WTC11 (cell line): ENCODE data around the gene MMP3. TPM values are rescaled to one million over a fixed set of nuclear protein-coding genes. Genes with fewer than 3 reads are reported as not detected.

Source experiments
- ATAC-seq: fragments of 200-7000 bp; cut with Tn5 transposase; 2 replicates; pipeline ENCODE4 v1.10.0; 2021; ENCODE audit warnings: mild to moderate bottlenecking, moderate library complexity
- CTCF ChIA-PET: fragments of 300-600 bp; sonication (Branson Sonifier 250); formaldehyde crosslinking; loops from one replicate; lab custom pipeline; 2021; ENCODE audit warnings: antibody characterized with exemption; lab: Charles Lee
- POLR2A ChIA-PET: fragments of 350-600 bp; sonication (Branson Sonifier 250); formaldehyde crosslinking; loops from one replicate; lab custom pipeline; 2021; ENCODE audit warnings: antibody characterized with exemption; lab: Charles Lee
- DNase-seq: peaks from one replicate; pipeline ENCODE4 v3.0.0; 2021; ENCODE audit warnings: low spot score
- H3K27ac Mint-ChIP-seq: 2 replicates; pipeline ENCODE4 v1.8.0; 2021; ENCODE audit warnings: mixed read lengths
- H3K27me3 Mint-ChIP-seq: 2 replicates; pipeline ENCODE4 v1.8.0; 2021; ENCODE audit warnings: low read depth, mild to moderate bottlenecking, moderate library complexity, mixed read lengths
- H3K36me3 Mint-ChIP-seq: 2 replicates; pipeline ENCODE4 v1.8.0; 2021; ENCODE audit warnings: mixed read lengths
- H3K4me1 Mint-ChIP-seq: 2 replicates; pipeline ENCODE4 v1.8.0; 2022; ENCODE audit warnings: mixed read lengths
- H3K4me3 Mint-ChIP-seq: 2 replicates; pipeline ENCODE4 v1.8.0; 2021; ENCODE audit warnings: mild to moderate bottlenecking, moderate library complexity, mixed read lengths
- H3K9me3 Mint-ChIP-seq: 2 replicates; pipeline ENCODE4 v1.8.0; 2021; ENCODE audit warnings: mixed read lengths
- ELF4 ChIP-seq: sonication (generic); formaldehyde crosslinking; IDR thresholded peaks from 2 replicates; pipeline ENCODE4 v1.8.1; 2022; ENCODE audit warnings: low read depth, mild to moderate bottlenecking, moderate library complexity, missing genetic modification reagents
- FOXP1 ChIP-seq: sonication (generic); formaldehyde crosslinking; IDR thresholded peaks from 2 replicates; pipeline ENCODE4 v1.8.0; 2022; ENCODE audit warnings: missing genetic modification reagents, mild to moderate bottlenecking, moderate library complexity, borderline replicate concordance
- JAZF1 ChIP-seq: fragments of 250-450 bp; sonication (Bioruptor Pico); IDR thresholded peaks from 2 replicates; pipeline ENCODE4 v1.9.0; 2021; ENCODE audit warnings: moderate library complexity, mild to moderate bottlenecking, inconsistent platforms
- JUN ChIP-seq: sonication (generic); formaldehyde crosslinking; IDR thresholded peaks from 2 replicates; pipeline ENCODE4 v1.8.0; 2023; ENCODE audit warnings: mild to moderate bottlenecking, missing genetic modification reagents
- NFE2L1 ChIP-seq: sonication (generic); formaldehyde crosslinking; IDR thresholded peaks from 2 replicates; pipeline ENCODE4 v1.8.1; 2023; ENCODE audit warnings: missing genetic modification reagents
- NR3C1 ChIP-seq: sonication (generic); formaldehyde crosslinking; conservative IDR thresholded peaks from 2 replicates; pipeline ENCODE4 v1.8.1; 2023; ENCODE audit warnings: low read depth, mild to moderate bottlenecking, missing genetic modification reagents
- SMAD3 ChIP-seq: sonication (generic); formaldehyde crosslinking; IDR thresholded peaks from 2 replicates; pipeline ENCODE4 v1.8.0; 2022; ENCODE audit warnings: missing genetic modification reagents, mild to moderate bottlenecking, borderline replicate concordance
- SMAD4 ChIP-seq: sonication (generic); formaldehyde crosslinking; IDR thresholded peaks from 2 replicates; pipeline ENCODE4 v1.8.0; 2022; ENCODE audit warnings: mild to moderate bottlenecking, missing genetic modification reagents
- TEAD4 ChIP-seq: sonication (generic); formaldehyde crosslinking; IDR thresholded peaks from 2 replicates; pipeline ENCODE4 v1.8.0; 2022; ENCODE audit warnings: mild to moderate bottlenecking, missing genetic modification reagents
- TP53 ChIP-seq: sonication (generic); formaldehyde crosslinking; IDR thresholded peaks from 2 replicates; pipeline ENCODE4 v1.8.1; 2023; ENCODE audit warnings: mild to moderate bottlenecking, missing genetic modification reagents
- ZNF138 ChIP-seq: sonication (generic); formaldehyde crosslinking; conservative IDR thresholded peaks from 2 replicates; pipeline ENCODE4 v1.8.1; 2022; ENCODE audit warnings: mild to moderate bottlenecking, moderate library complexity, missing genetic modification reagents
- ZNF232 ChIP-seq: sonication (generic); formaldehyde crosslinking; IDR thresholded peaks from 2 replicates; pipeline ENCODE4 v1.8.0; 2022; ENCODE audit warnings: mild to moderate bottlenecking, missing genetic modification reagents
- total RNA-seq: library from RNA; stranded (reverse); gene quantifications from 3 replicates; pipeline ENCODE4 v1.2.3, GENCODE V29; 2021
- TF ChIP-seq, protein P1 (sequence below): sonication (generic); formaldehyde crosslinking; IDR thresholded peaks from 2 replicates; pipeline ENCODE4 v1.8.0; 2022; ENCODE audit warnings: mild to moderate bottlenecking, missing genetic modification reagents
- TF ChIP-seq, protein P2 (sequence below): sonication (generic); formaldehyde crosslinking; IDR thresholded peaks from 2 replicates; pipeline ENCODE4 v1.8.1; 2023; ENCODE audit warnings: mild to moderate bottlenecking, moderate library complexity, missing genetic modification reagents
- TF ChIP-seq, protein P3 (sequence below): fragments of 200-600 bp; IDR thresholded peaks from 2 replicates; pipeline ENCODE4 v1.8.0; 2022; ENCODE audit warnings: antibody characterized with exemption
- TF ChIP-seq, protein P4 (sequence below): sonication (generic); formaldehyde crosslinking; IDR thresholded peaks from 2 replicates; pipeline ENCODE4 v1.8.1; 2022; ENCODE audit warnings: mild to moderate bottlenecking, missing genetic modification reagents, moderate library complexity, borderline replicate concordance
- TF ChIP-seq, protein P5 (sequence below): sonication (generic); formaldehyde crosslinking; IDR thresholded peaks from 2 replicates; pipeline ENCODE4 v1.8.1; 2023; ENCODE audit warnings: mild to moderate bottlenecking, missing genetic modification reagents
- TF ChIP-seq, protein P6 (sequence below): fragments of 250-450 bp; sonication (Bioruptor Pico); IDR thresholded peaks from 2 replicates; pipeline ENCODE4 v1.9.0; 2021; ENCODE audit warnings: mild to moderate bottlenecking
- TF ChIP-seq, protein P7 (sequence below): sonication (generic); formaldehyde crosslinking; conservative IDR thresholded peaks from 2 replicates; pipeline ENCODE4 v1.8.1; 2022; ENCODE audit warnings: mild to moderate bottlenecking, missing genetic modification reagents
- TF ChIP-seq, protein P8 (sequence below): fragments of 250-450 bp; sonication (Bioruptor Pico); IDR thresholded peaks from 2 replicates; pipeline ENCODE4 v2.1.2; 2022; ENCODE audit warnings: mild to moderate bottlenecking, moderate library complexity
- TF ChIP-seq, protein P9 (sequence below): sonication (generic); formaldehyde crosslinking; IDR thresholded peaks from 2 replicates; pipeline ENCODE4 v1.8.1; 2023; ENCODE audit warnings: mild to moderate bottlenecking, missing genetic modification reagents, moderate library complexity

MMP3 gene
- total RNA-seq, 1 experiment from 2014 or later: not detected

DNA sequence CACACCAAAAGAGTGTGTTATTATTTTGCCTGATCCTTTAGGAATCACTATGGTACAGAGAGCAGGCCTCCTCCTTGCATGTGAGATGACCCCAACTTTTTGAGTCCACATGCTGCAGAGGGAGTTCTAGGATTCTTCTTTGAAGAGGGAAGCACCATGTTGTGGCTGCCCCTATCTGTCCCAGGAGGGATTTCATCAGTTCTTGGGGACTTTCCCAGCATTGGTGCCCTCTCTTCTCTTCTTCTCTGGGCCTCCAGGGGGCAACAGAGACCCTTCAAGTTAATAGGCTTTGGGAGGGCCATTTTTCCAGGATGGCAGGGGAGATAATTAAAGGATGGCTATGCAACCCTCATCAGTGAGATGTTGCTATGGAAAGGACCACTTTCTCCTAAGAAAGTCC, 49.0 kb downstream of the MMP3 start (continued):
- TF ChIP-seq JUN (CRISPR knock-in tag) (no peak), TEAD4 (CRISPR knock-in tag) (no peak), ZNF138 (CRISPR knock-in tag) (no peak), SMAD4 (no peak), NR3C1 (CRISPR knock-in tag) (no peak), FOXP1 (CRISPR knock-in tag) (no peak), TP53 (CRISPR knock-in tag) (no peak), ELF4 (CRISPR knock-in tag) (no peak)
- TF ChIP-seq, protein P1, sequence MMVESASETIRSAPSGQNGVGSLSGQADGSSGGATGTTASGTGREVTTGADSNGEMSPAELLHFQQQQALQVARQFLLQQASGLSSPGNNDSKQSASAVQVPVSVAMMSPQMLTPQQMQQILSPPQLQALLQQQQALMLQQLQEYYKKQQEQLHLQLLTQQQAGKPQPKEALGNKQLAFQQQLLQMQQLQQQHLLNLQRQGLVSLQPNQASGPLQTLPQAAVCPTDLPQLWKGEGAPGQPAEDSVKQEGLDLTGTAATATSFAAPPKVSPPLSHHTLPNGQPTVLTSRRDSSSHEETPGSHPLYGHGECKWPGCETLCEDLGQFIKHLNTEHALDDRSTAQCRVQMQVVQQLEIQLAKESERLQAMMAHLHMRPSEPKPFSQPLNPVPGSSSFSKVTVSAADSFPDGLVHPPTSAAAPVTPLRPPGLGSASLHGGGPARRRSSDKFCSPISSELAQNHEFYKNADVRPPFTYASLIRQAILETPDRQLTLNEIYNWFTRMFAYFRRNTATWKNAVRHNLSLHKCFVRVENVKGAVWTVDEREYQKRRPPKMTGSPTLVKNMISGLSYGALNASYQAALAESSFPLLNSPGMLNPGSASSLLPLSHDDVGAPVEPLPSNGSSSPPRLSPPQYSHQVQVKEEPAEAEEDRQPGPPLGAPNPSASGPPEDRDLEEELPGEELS: no peak
- TF ChIP-seq, protein P2, sequence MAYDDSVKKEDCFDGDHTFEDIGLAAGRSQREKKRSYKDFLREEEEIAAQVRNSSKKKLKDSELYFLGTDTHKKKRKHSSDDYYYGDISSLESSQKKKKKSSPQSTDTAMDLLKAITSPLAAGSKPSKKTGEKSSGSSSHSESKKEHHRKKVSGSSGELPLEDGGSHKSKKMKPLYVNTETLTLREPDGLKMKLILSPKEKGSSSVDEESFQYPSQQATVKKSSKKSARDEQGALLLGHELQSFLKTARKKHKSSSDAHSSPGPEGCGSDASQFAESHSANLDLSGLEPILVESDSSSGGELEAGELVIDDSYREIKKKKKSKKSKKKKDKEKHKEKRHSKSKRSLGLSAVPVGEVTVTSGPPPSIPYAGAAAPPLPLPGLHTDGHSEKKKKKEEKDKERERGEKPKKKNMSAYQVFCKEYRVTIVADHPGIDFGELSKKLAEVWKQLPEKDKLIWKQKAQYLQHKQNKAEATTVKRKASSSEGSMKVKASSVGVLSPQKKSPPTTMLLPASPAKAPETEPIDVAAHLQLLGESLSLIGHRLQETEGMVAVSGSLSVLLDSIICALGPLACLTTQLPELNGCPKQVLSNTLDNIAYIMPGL: no peak
- TF ChIP-seq, protein P3, sequence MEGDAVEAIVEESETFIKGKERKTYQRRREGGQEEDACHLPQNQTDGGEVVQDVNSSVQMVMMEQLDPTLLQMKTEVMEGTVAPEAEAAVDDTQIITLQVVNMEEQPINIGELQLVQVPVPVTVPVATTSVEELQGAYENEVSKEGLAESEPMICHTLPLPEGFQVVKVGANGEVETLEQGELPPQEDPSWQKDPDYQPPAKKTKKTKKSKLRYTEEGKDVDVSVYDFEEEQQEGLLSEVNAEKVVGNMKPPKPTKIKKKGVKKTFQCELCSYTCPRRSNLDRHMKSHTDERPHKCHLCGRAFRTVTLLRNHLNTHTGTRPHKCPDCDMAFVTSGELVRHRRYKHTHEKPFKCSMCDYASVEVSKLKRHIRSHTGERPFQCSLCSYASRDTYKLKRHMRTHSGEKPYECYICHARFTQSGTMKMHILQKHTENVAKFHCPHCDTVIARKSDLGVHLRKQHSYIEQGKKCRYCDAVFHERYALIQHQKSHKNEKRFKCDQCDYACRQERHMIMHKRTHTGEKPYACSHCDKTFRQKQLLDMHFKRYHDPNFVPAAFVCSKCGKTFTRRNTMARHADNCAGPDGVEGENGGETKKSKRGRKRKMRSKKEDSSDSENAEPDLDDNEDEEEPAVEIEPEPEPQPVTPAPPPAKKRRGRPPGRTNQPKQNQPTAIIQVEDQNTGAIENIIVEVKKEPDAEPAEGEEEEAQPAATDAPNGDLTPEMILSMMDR: peak; percentile 70

DNA sequence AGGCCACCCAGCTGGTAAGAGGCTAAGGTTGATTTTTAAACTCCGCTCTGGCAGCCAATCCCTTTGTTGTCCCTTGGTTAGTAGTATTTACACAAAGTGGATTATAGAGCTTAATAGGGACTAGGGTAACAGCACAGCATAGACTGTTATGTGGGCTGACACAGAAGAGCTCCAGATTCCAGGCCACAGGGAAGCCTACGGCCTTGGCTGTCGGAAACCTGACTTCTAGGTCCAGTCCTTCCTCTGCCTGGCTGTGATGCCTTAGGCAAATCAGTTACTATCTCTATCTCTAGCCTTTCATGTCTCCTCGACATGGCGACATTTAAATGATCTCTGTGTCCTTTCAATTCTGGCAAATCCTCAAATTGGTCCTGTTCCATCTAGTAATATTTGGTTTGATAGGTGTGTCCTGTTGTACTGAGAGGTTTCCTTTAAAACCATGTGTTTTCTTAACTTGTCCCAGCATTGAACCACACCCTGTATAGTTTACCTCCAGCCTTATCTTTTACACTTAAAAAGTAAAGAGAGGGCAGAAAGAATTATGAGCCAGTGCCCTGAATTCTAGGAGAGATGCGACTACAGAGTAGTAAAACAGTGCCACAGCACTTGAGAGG, 49.6 kb downstream of the MMP3 start:
- TF ChIP-seq, protein P4, sequence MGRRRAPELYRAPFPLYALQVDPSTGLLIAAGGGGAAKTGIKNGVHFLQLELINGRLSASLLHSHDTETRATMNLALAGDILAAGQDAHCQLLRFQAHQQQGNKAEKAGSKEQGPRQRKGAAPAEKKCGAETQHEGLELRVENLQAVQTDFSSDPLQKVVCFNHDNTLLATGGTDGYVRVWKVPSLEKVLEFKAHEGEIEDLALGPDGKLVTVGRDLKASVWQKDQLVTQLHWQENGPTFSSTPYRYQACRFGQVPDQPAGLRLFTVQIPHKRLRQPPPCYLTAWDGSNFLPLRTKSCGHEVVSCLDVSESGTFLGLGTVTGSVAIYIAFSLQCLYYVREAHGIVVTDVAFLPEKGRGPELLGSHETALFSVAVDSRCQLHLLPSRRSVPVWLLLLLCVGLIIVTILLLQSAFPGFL (CRISPR knock-in tag): no peak
- TF ChIP-seq, protein P5, sequence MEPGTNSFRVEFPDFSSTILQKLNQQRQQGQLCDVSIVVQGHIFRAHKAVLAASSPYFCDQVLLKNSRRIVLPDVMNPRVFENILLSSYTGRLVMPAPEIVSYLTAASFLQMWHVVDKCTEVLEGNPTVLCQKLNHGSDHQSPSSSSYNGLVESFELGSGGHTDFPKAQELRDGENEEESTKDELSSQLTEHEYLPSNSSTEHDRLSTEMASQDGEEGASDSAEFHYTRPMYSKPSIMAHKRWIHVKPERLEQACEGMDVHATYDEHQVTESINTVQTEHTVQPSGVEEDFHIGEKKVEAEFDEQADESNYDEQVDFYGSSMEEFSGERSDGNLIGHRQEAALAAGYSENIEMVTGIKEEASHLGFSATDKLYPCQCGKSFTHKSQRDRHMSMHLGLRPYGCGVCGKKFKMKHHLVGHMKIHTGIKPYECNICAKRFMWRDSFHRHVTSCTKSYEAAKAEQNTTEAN (CRISPR knock-in tag): no peak
- no peak for TF ChIP-seq TP53 (CRISPR knock-in tag)
- no peak for TF ChIP-seq JAZF1 (CRISPR knock-in tag)
- TF ChIP-seq NFE2L1 (CRISPR knock-in tag): no peak
- no peak for TF ChIP-seq SMAD3 (CRISPR knock-in tag)
- TF ChIP-seq ZNF232 (CRISPR knock-in tag): no peak
- TF ChIP-seq, protein P6, sequence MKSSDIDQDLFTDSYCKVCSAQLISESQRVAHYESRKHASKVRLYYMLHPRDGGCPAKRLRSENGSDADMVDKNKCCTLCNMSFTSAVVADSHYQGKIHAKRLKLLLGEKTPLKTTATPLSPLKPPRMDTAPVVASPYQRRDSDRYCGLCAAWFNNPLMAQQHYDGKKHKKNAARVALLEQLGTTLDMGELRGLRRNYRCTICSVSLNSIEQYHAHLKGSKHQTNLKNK: no peak
- TF ChIP-seq, protein P7, sequence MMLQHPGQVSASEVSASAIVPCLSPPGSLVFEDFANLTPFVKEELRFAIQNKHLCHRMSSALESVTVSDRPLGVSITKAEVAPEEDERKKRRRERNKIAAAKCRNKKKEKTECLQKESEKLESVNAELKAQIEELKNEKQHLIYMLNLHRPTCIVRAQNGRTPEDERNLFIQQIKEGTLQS (CRISPR knock-in tag): no peak
- TF ChIP-seq, protein P8, sequence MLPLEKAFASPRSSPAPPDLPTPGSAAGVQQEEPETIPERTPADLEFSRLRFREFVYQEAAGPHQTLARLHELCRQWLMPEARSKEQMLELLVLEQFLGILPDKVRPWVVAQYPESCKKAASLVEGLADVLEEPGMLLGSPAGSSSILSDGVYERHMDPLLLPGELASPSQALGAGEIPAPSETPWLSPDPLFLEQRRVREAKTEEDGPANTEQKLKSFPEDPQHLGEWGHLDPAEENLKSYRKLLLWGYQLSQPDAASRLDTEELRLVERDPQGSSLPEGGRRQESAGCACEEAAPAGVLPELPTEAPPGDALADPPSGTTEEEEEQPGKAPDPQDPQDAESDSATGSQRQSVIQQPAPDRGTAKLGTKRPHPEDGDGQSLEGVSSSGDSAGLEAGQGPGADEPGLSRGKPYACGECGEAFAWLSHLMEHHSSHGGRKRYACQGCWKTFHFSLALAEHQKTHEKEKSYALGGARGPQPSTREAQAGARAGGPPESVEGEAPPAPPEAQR (CRISPR knock-in tag): no peak
- TF ChIP-seq, protein P9, sequence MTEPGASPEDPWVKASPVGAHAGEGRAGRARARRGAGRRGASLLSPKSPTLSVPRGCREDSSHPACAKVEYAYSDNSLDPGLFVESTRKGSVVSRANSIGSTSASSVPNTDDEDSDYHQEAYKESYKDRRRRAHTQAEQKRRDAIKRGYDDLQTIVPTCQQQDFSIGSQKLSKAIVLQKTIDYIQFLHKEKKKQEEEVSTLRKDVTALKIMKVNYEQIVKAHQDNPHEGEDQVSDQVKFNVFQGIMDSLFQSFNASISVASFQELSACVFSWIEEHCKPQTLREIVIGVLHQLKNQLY (CRISPR knock-in tag): no peak
- Mint-ChIP-seq H3K4me3 (no peak overlapping the region), H3K27me3 (no peaks in the 10 kb centered on the region), H3K9me3 (no peaks in the 10 kb centered on the region), H3K4me1 (peaks cover 2% of the 10 kb centered on the region; the same call in 1 of the 2 replicates), H3K36me3 (no peaks in the 10 kb centered on the region), H3K27ac (no peak overlapping the region)
- DNase-seq: no peak
- CTCF ChIA-PET: interaction anchor here (1.4 to 2.1 kb wide), 3 partner anchors 13 to 148 kb away, joined by 4 to 8 read pairs (median 5); partner anchors contain the start of gene MMP10
- ATAC-seq: no peak
- POLR2A ChIA-PET: no interaction called here
